C4-2B (cell line): ENCODE results near the gene ZNF808.
"Not testable (repeated sequence)": the region's sequence is repeated elsewhere in the genome, so short reads cannot be mapped to it uniquely, and the experiment has no call there.

ENCODE experiments used
- CTCF ChIP-seq: fragments of 450-650 bp; conservative IDR thresholded peaks from 2 replicates; pipeline ENCODE4 v1.5.1; 2017; ENCODE audit warnings: mild to moderate bottlenecking
- ZFX ChIP-seq: fragments of 450-650 bp; IDR thresholded peaks from 2 replicates; pipeline ENCODE4 v1.6.1; 2017

DNA sequence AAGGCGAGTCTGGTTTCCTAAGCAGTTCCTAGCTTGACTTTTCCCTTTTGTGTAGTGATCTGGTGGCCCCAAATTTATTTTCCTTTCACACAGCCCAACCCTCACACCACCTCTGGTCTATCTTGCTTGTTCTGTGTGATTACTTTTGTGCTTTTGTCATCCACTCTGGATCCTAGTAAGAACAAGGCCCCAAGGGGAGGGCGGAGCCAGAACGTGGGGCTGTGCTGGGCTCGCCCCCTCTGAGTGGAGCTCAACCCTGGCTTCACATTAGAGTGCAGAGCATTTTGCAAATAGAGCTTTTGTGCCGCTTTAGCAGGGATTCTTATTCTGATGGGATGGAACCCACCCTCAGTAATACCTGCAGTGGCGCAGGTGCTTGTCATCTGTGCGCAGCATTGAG is 42.4 kb upstream of the ZNF808 start:
- not testable (repeated sequence) for TF ChIP-seq CTCF, ZFX
